ENCODE results near the gene HNRNPD. TPM values are rescaled to one million over a fixed set of nuclear protein-coding genes. Genes with fewer than 3 reads are reported as not detected.
"Not testable (repeated sequence)": the region's sequence is repeated elsewhere in the genome, so short reads cannot be mapped to it uniquely, and the experiment has no call there.

HNRNPD gene, protein sequence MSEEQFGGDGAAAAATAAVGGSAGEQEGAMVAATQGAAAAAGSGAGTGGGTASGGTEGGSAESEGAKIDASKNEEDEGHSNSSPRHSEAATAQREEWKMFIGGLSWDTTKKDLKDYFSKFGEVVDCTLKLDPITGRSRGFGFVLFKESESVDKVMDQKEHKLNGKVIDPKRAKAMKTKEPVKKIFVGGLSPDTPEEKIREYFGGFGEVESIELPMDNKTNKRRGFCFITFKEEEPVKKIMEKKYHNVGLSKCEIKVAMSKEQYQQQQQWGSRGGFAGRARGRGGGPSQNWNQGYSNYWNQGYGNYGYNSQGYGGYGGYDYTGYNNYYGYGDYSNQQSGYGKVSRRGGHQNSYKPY
- 113 TPM for total RNA-seq
- long read RNA-seq, transcript HNRNPD-202 (8 exons, 1,667 nt): minor isoform, 14 of 256 reads
- long read RNA-seq, transcript HNRNPD-203 (8 exons, 1,585 nt): major isoform, 98 of 256 reads
- long read RNA-seq, transcript HNRNPD-201 (9 exons, 3,033 nt): minor isoform, 80 of 256 reads
- long read RNA-seq, partial matches to known transcripts: 24 of 256 reads
- long read RNA-seq, other reads (novel, unspliced or antisense): 40 of 256 reads

DNA sequence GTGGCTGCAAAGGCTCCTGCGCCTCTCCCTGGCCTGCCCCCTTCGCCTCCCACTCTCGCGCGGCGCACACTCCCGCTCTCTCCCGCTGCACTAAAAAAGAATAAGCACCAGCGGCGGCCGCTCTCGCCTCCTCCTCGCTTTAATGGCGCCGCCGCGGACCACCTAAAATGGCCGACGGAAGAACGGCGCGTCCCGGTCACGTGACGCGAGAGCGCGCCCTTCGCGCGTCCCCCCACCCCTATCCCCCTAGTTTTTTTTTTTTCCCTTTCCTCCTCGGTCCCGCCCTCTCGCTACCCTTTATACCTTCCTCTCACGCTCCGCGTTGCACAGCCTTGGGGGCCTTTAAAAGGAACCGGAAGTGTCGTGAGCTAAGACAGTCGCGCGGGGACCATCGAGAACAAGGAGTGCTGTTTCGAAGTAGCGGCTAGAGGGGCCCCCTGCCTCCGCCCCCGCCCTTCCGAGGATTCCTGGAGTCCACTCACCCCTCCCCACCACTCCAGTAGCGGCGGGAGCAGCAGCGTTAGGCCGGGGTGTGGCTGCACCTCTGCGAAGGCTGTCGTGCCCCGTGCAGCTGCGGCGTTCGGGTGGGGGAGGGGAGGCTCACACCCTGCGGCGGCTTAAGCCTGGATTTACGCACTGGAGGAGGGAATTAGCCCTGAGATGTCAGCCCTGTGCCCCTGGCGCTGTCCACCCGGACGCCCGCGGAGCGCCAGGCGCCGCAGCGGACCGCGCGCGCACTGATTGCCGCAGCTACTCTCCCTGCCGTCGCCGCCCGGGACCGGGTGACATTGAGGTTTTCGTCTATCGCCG is at the start of gene HNRNPD:
TSS of gene HNRNPD (minus strand) at position 176 of the 810 bp plus-strand sequence. CDS start 313 bp downstream, outside the sequence.
- ATAC-seq (peak; percentile 92), DNase-seq (peak; percentile 98)
- intact Hi-C loops (cut with micrococcal nuclease): no loop called here

DNA sequence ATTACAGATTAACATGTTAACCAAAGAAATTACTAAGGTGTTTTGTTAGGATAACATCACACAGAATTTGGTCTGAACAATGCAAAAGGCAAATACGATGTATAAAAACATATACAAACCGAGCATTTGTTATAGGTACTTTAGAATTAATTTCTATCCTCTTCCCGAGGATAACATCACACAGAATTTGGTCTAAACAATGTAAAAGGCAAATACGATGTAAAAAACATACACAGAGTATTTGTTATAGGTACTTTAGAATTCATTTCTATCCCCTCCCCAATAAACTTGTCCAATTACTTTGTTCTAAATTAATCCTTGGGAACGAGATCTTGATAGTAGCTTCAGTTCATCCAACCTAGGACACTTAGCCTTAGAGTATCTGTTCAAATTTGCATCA is 48.8 kb upstream of the HNRNPD start:
- no peak for DNase-seq
- ATAC-seq: no peak
- intact Hi-C loops (cut with micrococcal nuclease): no loop called here

DNA sequence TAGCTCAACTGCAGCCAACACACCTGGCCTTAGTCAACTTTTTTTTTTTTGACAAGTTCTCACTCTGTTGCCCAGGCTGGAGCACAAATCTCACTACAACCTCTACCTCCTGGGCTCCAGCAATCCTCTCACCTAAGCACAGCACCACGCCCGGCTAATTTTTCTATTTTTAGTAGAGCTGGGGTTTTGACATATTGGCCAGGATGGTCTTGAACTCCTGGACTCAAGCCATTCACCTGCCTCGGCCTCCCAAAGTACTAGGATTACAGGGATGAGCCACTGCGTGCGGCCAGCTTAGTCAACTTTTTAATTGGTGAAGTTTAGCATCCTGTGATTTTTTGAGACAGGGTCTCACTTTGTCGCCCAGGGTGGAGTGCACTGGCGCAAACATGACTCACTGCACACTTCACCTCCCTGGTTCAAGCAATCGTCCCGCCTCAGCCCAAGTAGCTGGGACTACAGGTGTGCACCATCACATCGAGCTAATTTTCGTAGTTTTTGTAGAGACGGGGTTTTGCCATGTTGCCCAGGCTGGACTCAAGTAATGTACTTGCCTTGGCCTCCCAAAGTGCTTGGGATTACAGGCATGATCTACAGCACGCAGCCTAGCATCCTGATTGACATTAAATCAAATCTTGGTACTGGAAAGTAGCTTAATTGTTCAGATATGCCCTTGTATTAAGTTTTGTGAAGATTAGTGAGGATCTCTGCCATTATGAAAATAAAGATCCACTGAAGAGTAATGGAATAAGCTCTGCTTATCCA is 48.2 kb upstream of the HNRNPD start:
- ATAC-seq (peak; percentile 43), DNase-seq (no peak)
- intact Hi-C loops (cut with micrococcal nuclease): no loop called here

DNA sequence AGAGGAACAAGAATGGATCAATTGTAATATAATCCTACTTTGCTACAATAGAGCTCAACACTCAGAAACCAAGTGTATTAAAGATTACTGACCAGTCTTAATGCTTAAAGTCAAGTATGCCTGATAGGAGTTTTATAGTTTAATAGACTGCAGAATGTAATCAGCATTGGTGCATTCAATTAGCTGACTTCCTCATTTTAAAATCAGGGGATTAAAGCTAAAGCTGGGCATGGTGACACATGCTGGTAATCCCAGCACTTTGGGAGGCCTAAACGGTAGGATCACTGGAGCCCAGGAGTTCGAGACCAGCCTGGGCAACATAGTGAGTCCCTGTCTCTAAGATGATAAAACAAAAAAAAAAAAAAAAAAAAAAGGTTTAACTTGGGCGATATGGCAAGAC is 45.7 kb upstream of the HNRNPD start:
- intact Hi-C loops (cut with micrococcal nuclease): no loop called here
- ATAC-seq (no peak), DNase-seq (no peak)

DNA sequence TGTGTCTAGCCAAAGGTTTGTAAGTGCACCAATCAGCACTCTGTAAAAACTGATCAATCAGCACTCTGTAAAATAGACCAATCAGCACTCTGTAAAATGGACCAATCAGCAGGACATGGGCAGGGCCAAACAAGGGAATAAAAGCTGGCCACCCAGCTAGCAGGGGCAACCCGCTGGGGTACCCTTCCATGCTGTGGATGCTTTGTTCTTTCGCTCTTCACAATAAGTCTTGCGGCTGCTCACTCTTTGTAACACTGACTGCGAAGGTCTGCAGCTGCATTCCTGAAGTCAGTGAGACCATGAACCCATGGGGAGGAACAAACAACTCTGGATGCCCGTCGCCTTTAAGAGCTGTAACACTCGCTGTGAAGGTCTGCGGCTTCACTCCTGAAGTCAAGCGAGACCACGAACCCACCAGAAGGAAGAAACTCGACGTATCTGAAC is 42.2 kb upstream of the HNRNPD start:
- ATAC-seq (no peak), DNase-seq (no peak)
- intact Hi-C loops (cut with micrococcal nuclease): no loop called here

DNA sequence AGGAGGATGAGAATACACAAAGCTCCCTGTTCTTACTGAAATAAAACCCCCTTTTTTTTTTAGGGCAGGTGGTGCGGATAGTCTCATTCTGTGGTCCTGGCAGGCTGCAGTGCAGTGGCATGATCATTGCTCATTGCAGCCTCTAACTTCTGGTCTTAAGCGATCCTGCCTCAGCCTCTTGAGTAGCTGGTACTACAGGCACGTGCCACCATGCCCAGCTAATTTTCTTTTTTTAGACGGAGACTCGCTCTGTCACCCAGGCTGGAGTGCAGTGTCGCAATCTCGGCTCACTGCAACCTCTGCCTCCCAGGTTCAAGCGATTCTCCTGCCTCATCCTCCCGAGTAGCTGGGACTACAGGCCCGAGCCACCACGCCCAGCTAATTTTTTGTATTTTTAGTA is 41.3 kb upstream of the HNRNPD start:
- ATAC-seq: peak; percentile 80
- DNase-seq; intact Hi-C loops (cut with micrococcal nuclease): not testable (repeated sequence)

DNA sequence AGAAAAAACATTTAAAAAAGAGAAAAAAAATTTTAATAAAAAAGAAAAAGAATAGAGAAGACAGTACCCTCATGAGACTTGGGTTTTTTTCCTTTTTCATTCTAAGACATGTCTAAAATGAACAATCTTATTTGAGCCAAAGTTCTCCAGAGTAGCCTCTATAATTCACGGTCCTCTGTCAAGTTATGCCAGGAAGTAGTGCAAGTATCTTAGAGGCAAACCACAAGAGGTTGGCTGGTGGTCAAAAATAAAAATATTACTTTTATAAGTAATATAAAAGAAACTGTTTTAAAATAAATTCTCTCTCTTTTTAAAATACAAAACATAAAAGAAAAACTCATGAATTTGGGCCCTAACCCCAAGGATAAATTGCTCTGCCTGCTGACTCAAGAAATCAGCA is 29.9 kb upstream of the HNRNPD start:
- ATAC-seq: no peak
- no peak for DNase-seq
- intact Hi-C loops (cut with micrococcal nuclease): no loop called here

DNA sequence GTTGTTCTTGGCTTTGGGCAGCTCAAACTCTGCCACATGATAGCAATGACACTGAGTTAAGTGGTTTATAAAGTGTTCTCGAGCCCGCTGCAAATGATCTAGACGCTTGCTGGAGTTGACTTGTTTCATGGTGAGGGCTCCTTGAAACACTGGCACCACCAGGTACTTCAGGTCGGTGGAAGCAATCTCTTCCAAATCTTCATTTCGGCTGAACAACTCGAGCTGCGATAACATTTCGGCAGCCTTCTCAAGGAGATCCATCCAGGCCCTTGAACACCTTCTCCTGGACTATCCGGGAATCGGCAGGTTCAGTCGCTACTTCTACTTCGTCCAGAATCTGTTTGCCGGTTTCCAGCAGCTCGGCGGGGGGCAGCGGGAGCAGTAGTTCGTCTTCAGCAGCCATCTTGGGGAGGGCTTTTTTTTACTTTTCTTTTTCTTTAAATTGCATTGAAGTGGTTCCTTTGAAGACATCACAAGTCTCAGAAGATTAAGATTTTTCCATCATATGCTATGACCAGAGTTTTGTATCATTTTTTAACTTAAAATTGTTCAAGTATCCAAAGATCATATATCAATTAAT is 28.5 kb upstream of the HNRNPD start:
- no peak for ATAC-seq
- DNase-seq: no peak
- intact Hi-C loops (cut with micrococcal nuclease): no loop called here

DNA sequence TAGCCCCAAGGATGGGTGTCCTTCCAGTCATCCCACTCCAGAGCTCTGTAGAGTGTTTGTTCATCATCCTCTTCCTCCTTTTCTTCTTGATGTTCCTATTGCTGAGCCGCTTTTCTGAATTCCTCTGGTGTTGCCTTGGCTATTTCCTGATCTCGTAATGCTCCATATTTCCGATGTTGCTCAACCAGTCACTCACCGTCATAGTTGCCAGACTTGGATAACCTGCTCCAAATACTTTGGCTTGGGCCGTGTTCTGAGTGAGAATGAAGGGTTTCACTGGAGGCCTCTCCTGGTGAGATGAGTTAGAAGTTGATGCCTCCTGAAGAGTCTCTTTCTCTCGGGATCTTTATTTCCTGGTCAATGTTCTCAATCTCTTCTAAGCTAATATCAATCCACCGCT is 27.8 kb upstream of the HNRNPD start:
- DNase-seq: no peak
- intact Hi-C loops (cut with micrococcal nuclease): no loop called here

DNA sequence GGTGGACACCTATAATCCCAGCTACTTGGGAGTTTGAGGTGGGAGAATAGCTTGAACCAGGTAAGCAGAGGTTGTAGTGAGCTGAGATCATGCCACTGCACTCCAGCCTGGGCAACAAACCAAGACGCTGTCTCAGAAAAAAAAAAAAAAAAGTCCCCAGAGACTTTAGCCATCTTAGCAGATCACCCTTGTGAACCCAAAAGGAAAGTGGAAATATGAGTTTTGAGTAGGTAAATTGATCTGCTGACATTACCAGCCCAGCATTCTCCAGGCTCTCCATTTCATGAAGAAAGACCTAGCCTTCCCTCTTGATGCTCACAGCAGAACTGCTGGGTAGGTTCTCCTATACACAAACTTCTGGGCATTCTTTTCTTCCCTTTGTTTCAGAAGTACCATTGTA is 24.5 kb upstream of the HNRNPD start:
- DNase-seq (no peak), ATAC-seq (no peak)
- intact Hi-C loops (cut with micrococcal nuclease): no loop called here

More for the DNA sequence above, 27.8 kb upstream of the HNRNPD start:
- no peak for ATAC-seq

DNA sequence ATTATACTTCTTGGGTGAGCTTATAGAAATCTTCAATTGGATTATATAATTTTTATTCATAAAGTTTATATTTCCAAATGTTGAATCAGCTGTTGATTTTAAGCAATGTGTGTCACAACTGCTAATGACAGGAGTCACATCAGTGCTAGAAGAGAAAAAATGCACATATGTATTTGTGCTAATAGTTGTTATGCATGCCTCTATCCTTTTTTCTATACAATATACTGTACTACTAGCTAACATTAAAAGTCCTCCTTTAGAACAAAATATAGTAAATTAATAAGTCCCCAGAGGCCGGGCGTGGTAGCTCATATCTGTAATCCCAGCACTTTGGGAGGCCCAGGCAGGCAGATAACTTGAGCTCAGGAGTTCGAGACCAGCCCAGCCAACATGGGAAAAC is 23.7 kb upstream of the HNRNPD start:
- no peak for DNase-seq
- intact Hi-C loops (cut with micrococcal nuclease): no loop called here
- ATAC-seq: no peak

DNA sequence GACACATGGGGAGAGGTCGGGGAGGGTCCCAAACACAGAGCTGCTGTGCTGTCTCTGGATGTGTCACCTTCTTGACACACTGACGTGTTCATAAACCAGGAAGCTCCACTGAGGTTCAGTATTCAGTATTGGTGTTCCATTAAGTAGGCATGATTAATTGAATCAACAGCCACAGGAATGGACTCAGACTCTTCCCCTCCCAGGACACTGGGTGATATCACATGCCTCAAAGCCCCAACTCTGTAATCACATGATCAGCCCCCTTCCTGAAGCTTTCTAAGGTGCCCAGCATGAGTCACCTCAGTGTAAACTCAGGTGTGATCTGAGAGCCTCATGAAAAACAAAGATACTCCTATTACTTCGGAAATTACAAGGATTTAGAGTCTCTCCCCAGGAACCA is 21.1 kb upstream of the HNRNPD start:
- DNase-seq: no peak
- intact Hi-C loops (cut with micrococcal nuclease): no loop called here
- ATAC-seq: no peak

DNA sequence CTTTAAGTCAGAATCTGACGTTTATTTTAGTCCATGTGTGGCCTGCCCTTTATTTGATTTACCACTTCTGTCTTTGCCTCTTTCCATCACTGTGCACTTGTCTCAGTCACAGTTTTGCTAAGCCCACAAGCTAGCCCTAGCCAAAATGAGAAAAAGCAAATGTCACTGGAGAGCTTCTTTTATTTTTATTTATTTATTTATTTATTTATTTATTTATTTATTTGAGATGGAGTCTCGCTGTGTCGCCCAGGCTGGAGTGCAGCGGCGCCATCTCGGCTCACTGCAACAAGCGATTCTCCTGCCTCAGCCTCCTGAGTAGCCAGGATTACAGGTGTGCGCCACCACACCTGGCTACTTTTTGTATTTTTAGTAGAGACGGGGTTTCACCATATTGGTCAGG is 16.3 kb upstream of the HNRNPD start:
- ATAC-seq; intact Hi-C loops (cut with micrococcal nuclease); DNase-seq: not testable (repeated sequence)

DNA sequence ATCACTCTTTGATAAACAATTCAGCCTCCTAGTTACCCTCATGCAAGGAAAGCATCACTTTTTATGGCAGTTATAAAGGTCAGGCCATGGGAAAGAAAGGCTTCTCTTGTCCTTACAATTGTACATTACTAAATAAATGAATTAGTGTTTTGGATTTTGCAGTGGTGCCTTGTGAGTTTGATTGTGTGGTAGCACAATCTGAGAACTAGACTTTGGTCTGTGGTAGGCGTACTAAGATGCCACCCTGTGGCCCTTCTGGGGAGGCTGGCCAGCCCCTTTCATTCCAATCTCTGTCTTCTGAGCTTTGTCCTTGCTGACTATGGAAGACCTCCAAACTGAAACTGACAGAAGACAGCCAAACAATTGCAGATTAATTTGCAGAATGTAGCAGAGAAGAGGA is 14.6 kb upstream of the HNRNPD start:
- ATAC-seq (peak; percentile 73), DNase-seq (no peak)
- intact Hi-C loops (cut with micrococcal nuclease): no loop called here

DNA sequence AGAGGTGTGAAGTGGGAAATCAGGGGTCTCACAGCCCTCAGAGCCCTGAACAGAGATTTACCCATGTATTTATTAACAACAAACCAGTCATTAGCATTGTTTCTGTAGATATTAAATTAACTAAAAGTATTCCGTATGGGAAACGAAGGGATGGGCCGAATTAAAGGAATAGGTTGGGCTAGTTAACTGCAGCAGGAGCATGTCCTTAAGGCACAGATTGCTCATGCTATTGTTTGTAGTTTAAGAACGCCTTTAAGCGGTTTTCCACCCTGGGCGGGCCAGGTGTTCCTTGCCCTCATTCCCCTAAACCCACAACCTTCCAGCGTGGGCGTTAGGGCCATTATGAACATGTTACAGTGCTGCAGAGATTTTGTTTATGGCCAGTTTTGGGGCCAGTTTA is 12.5 kb upstream of the HNRNPD start:
- DNase-seq; intact Hi-C loops (cut with micrococcal nuclease); ATAC-seq: not testable (repeated sequence)

DNA sequence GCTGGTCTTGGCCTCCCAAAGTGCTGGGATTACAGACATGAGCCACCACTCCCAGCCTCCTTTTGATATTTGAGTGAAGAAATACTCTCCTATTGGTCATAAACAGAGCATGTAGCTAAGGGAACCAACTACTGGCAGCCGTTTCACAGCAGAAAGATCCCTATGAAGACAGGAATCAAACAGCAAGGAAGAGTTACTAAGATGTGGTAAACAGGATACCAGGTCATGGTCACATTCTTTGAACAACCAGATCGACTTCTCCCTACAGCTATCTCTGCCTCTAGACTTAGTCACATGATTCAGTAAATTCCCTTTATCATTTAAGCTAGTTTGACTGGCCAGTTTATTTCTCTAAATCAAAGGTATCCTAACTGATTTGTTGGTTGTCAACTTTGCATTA is 9.0 kb upstream of the HNRNPD start:
- ATAC-seq: no peak
- intact Hi-C loops (cut with micrococcal nuclease): no loop called here
- DNase-seq: no peak

DNA sequence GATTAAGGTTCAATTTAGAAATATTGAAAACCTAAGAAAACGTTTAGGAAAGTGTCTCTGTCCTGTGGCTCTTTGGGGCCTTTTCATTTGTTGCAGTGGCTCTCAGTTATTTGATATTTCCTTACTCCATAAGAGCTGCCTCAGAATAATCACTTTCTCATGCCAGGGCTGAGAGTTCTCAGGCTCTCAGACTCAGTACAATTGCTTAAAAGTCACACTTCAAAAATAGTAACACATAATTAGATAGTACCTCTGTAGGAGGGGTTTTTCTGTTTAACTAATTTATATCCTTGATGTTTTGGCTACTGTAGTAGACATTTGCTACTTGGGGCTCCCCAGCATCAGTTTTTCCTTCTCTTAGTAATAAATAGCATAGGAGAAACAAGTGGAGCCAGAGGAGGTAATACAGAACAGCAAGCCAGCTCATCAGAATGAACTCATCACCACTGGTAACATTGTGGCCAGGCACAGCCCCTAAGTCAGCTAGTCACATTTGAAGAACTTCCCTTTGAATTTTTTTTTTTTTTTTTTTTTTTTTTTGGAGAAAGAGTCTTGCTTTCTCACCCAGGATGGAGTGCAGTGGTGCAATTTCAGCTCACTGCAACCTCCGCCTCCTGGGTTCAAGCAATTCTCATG is 8.0 kb upstream of the HNRNPD start:
- peak; percentile 60 for ATAC-seq
- intact Hi-C loops (cut with micrococcal nuclease): no loop called here

DNA sequence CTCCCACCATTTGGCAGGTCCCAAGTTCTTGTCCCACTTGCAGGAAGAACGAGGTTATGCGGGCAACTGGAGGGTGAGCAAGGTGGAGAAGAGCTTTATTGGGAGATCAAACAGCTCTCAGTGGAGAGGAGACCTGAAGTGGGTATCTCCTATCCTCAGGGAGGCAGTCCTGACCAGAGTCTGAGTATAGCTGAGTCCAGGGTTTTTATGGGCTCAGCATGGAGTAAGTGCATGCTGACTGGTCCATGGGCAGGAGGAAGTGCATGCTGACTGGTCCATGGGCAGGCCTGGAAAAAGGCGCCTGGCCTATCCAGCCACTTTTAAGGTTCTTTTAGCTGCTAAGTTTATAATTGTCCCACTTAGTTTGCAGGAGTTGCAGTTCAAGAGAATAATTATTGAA is 7.4 kb upstream of the HNRNPD start:
- ATAC-seq (peak; percentile 31), DNase-seq (no peak)
- intact Hi-C loops (cut with micrococcal nuclease): no loop called here

More for the DNA sequence above, 8.0 kb upstream of the HNRNPD start:
- no peak for DNase-seq
